Right renal pelvis (tissue), 4 donors: ENCODE results near the gene SORCS1. TPM values are rescaled to one million over a fixed set of nuclear protein-coding genes. Genes with fewer than 3 reads are reported as not detected.

Source experiments
- DNase-seq, 4 donors: peaks; one replicate each; pipeline ENCODE4 v3.0.0-alpha.2; 2013; ENCODE audit warnings: low read depth in 4 of 4, low spot score in 3 of 4, missing footprints in 1 of 4
- polyA plus RNA-seq, 4 donors: library from polyadenylated mRNA; unstranded; fragments of 120-200 nt; gene quantifications; one replicate each; pipeline ENCODE4 v1.2.1, GENCODE V29; 2013; ENCODE audit not compliant: insufficient read length in 4 of 4

The SORCS1 gene
- polyA plus RNA-seq, 4 donors, result 7.5 to 21.1 (median 16.1) TPM

GRCh38 chr10:106771154-106771553 is 393.4 kb downstream of the SORCS1 start:
- no peak for DNase-seq

GRCh38 chr10:106768204-106768603 is 396.3 kb downstream of the SORCS1 start:
- no peak for DNase-seq

DNA sequence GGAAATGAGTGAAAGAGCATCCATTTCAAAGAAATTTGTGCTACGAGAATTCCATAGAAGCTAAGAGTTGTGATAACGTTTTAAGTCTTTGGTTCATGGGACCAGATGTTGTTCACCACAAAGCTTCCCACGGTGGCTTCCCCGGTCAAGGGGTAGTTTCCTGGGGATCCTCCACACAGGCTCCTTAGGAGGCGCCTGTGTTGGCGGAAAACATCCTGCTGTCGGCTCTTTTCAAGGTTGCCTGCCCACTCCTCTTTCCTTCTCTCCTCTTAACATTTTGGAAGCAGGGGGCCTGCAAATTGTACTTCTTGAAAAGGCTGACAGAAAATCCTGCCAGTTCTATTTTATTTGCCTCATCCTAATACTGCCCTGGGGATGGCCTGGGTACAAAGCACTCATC is 398.6 kb downstream of the SORCS1 start:
- DNase-seq, result no peak

DNA sequence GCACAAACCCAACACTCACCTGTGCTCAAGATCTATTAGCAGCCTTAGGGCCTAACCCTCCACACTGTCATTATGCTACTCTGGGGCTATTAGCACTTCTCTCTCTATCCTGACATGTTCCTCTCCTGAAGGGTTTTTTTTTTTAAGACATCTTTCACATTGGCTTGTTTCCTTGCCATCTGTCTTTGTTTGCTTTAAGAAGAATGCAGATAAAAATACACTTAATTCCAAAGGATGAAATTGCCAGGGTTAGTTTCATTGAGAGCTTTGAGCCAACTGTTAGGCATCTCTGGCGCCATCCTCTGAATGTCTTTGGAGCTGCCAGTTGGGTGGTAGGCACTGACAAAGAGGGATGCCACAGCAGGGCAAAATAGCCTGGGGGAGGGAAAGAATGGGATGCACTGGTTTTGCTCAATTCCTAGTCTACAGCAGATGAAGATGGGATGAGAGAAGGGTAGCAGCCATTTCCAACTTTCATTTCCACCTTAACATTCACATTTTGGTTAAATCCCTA is 399.2 kb downstream of the SORCS1 start:
- DNase-seq, result no peak

GRCh38 chr10:106764360-106764759 is 400.1 kb downstream of the SORCS1 start:
- no peak for DNase-seq

- DNase-seq, result no peak
These were observed 402.6 kb downstream of the SORCS1 start for GRCh38 chr10:106761906-106762305.

DNA sequence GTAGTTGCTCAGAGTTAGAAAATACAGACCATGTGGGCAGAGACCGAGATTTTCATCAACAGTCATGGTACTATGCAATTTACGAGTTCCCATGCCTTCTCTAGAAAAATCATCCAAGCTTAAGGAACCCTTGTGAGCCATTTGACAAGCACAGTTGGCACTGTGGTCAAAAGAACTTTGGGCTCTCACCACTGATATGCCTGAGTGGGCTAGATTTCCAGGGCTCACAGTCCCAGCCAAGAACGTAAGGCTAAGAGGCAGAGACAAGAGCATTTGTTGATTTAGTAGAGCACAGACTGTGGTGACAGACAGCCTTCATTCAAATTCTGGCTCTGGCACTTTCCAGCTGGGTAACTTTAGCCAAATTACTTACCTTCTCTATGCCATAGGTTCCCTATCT is 407.0 kb downstream of the SORCS1 start:
- no peak for DNase-seq

DNA sequence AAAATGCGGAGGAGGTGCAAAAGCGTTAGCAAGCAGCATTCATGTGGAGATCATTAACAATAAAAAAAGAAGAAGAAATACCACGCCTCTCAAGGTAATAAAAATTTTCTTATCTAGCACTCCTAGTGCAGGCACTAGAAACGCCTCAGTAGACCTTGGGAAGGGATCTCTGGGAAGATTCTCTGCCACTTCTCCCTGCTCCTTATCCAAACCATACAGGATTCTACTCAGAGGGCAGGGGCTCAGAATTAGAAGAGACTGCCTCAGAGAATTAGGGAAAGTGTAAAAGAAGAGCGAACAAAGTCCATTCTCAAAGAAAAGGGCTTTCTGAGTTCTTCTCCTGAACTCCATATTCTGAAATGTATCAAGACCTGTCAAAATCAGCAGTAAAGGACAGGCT is 413.4 kb downstream of the SORCS1 start:
- DNase-seq, result no peak

DNA sequence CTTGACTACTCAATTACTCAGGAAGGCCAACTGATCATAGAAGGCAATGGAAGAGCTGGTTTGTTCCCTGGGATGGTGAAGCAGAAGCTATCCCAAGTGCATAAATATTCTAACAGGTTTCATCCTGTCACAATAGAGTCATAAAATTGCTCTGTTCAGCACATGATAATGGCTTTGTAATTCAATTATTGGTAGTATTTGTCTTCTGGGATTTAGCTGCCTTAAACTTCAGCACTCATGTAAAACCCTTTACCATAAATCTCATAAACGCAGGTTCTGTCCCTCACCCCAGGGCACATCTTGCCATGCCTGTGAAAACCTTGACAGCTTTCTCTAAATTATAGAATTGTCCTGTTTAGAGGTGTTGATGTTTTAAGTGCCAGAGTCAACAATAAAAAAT is 417.6 kb downstream of the SORCS1 start:
- DNase-seq, result no peak

- no peak for DNase-seq
These were observed 423.4 kb downstream of the SORCS1 start for GRCh38 chr10:106741006-106741530.

- no peak for DNase-seq
These were observed 424.4 kb downstream of the SORCS1 start for GRCh38 chr10:106740071-106740470.

- DNase-seq, result no peak
These were observed 430.3 kb downstream of the SORCS1 start for GRCh38 chr10:106734220-106734619.

DNA sequence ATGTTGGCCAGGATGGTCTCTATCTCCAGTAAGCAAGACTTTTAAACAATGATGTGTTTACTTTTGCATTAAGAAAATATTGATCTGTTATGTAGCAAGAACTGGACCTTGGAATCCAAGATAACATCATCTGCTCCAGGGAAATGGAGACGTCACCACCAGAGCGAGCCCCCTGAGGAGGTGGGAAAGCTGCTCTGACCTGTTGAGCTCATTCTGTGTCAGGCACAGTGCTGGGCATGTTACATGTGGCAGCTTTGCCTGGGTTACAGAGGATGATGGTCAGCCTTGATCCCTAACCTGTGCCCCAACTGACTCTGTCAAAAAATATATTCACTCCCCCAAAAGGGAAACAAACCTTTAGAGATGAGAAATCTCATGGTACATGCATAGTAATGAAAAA is 436.3 kb downstream of the SORCS1 start:
- DNase-seq, result no peak

- no peak for DNase-seq
These were observed 437.3 kb downstream of the SORCS1 start for GRCh38 chr10:106727170-106727569.

GRCh38 chr10:106722524-106722923 is 442.0 kb downstream of the SORCS1 start:
- DNase-seq, result no peak

- DNase-seq, result no peak
These were observed 443.8 kb downstream of the SORCS1 start for GRCh38 chr10:106720683-106721082.

DNA sequence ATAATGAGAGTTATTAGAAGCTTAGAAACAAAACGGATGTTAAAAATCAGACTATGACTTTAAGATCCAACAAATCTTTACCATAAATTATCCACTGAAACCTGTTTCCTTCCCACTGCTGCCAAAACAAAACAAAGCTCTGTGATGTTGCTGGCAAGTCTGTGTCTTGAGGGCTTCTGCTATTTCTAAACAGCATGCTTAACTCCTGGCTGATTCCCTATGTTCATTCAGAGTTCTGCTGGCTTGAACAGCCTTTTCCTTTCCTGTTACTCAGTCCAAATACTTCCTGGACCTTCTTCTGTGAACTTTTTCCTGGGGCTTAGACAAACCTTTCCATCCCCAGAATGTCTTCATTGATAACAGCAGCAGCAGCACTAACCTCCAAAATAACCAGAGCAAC is 448.1 kb downstream of the SORCS1 start:
- no peak for DNase-seq

DNA sequence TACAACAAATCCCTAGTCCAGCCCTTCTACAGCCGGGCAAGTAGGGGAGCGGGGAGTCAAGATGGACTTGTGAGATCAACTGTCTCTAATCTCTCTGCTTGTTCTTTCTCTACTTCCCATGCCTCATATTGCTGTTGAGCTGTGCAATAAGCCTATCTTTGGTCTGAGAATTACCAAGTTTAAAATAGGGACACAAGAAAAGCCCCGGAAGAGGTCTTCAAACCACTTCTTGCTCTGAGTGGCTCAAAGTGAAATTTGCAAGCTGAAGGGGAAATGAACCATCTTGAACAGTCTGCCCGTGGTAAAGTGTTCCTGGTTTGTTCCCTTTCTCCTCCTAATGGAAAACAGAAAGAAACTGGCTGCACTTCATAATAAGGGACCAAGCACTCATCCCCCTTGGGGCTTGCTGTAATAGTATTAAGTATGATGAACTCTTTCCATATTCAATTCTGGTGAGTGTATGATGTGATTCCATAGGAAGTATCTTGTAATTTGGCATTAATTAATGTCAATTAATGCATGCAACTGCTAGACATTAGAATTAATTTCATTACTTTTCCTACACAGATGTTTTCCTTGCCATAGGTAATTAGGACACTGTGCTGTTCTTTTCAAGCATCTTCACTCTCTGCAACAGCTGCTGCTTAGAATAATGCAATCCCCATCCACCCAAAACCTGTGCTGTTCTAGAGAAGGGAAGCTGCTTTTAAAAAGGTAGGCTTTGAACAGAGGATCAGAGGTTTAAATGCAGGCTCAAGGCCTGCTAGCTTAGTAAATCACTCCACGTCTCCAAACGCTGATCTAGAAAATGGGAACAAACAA is 449.6 kb downstream of the SORCS1 start:
- no peak for DNase-seq

- DNase-seq, result no peak
These were observed 450.7 kb downstream of the SORCS1 start for GRCh38 chr10:106713846-106714245.

DNA sequence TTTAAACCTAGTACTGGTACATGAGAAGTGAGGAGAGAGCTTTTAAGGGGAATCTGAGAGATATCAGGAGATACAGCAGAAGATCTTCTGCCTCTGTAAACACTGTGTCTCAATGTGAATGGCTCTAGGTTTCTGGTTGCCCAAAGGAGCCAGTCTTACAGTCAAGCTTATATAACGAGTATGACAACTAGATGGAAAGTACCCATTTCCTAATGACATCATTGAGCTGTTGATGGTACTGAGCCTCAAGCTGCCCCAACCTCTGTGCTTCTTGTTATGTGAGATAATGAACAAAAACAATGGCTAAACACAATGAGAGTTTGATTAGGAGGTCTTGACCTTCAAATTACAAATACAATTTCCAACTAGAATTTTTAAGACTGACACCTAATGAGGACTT is 451.5 kb downstream of the SORCS1 start:
- DNase-seq, result no peak

- DNase-seq, result no peak
These were observed 453.1 kb downstream of the SORCS1 start for GRCh38 chr10:106711313-106711906.

- DNase-seq, result no peak
These were observed 456.0 kb downstream of the SORCS1 start for GRCh38 chr10:106708506-106708905.
